Measurements from ENCODE around the gene SETD3.

The SETD3 gene

GRCh38 chr14:99521176-99522024 is 40.7 kb upstream of the SETD3 start:
- no peak for TF ChIP-seq CTCF (IDR thresholded peaks at IDR 0.05; ENCODE audit: borderline replicate concordance, control extremely low read depth, extremely low read depth, insufficient read depth, missing control alignments)
- in situ Hi-C loops (cut with MboI; ENCODE audit: low sequenced_read_pairs, unreplicated experiment), result loop anchor here (10.0 kb wide), 2 partner anchors 113 to 363 kb away; no protein-coding TSS in a partner anchor
- DNase-seq (ENCODE audit: low spot score), result no peak

- DNase-seq (ENCODE audit: low spot score), result no peak
- in situ Hi-C loops (cut with MboI; ENCODE audit: low sequenced_read_pairs, unreplicated experiment), result loop anchor here (10.0 kb wide), 2 partner anchors 114 to 364 kb away; no protein-coding TSS in a partner anchor
- TF ChIP-seq CTCF (IDR thresholded peaks at IDR 0.05; ENCODE audit: borderline replicate concordance, control extremely low read depth, extremely low read depth, insufficient read depth, missing control alignments), result no peak
Observed at GRCh38 chr14:99520571-99521081, 40.0 kb upstream of the SETD3 start.

- in situ Hi-C loops (cut with MboI; ENCODE audit: low sequenced_read_pairs, unreplicated experiment), result loop anchor here (10.0 kb wide), 2 partner anchors 115 to 365 kb away; no protein-coding TSS in a partner anchor
Observed at GRCh38 chr14:99519931-99520421, 39.3 kb upstream of the SETD3 start.

GRCh38 chr14:99519347-99519881 is 38.8 kb upstream of the SETD3 start:
- in situ Hi-C loops (cut with MboI; ENCODE audit: low sequenced_read_pairs, unreplicated experiment), result no loop called here
- no peak for DNase-seq (ENCODE audit: low spot score)
- no peak for TF ChIP-seq CTCF (IDR thresholded peaks at IDR 0.05; ENCODE audit: borderline replicate concordance, control extremely low read depth, extremely low read depth, insufficient read depth, missing control alignments)

More at GRCh38 chr14:99519931-99520421, 39.3 kb upstream of the SETD3 start:
- no peak for DNase-seq (ENCODE audit: low spot score)
- no peak for TF ChIP-seq CTCF (IDR thresholded peaks at IDR 0.05; ENCODE audit: borderline replicate concordance, control extremely low read depth, extremely low read depth, insufficient read depth, missing control alignments)

- in situ Hi-C loops (cut with MboI; ENCODE audit: low sequenced_read_pairs, unreplicated experiment), result no loop called here
- peak; percentile 93 for DNase-seq (ENCODE audit: low spot score)
- TF ChIP-seq CTCF (IDR thresholded peaks at IDR 0.05; ENCODE audit: borderline replicate concordance, control extremely low read depth, extremely low read depth, insufficient read depth, missing control alignments), result peak; percentile 98
Observed at GRCh38 chr14:99518441-99519346, 38.0 kb upstream of the SETD3 start.

Measured in GM13976 (cell line).